Panc1 (cell line): ENCODE results near the gene PON2. TPM values are rescaled to one million over a fixed set of nuclear protein-coding genes. Genes with fewer than 3 reads are reported as not detected.

ENCODE experiments used
- ATAC-seq: fragments of 200-7000 bp; cut with Tn5 transposase; 2 replicates; pipeline ENCODE4 v1.9.1; 2020; ENCODE audit warnings: mild to moderate bottlenecking, moderate library complexity
- BruUV-seq: library from RNA; stranded (reverse); fragments of 400-500 nt; replicated peaks from 2 replicates; lab custom pipeline; 2021; lab: Mats Ljungman, UMichigan
- CTCF ChIA-PET: fragments of 300-600 bp; sonication (Branson Sonifier 250); formaldehyde crosslinking; loops from one replicate; lab custom pipeline; 2022; ENCODE audit warnings: antibody characterized with exemption; lab: Charles Lee
- POLR2A ChIA-PET: fragments of 300-600 bp; sonication (Branson Sonifier 250); formaldehyde crosslinking; loops from one replicate; lab custom pipeline; 2022; ENCODE audit warnings: antibody characterized with exemption; lab: Charles Lee
- DNase-seq: peaks from one replicate; pipeline ENCODE4 v3.0.0-alpha.2; 2010; ENCODE audit warnings: low read depth, low spot score
- H3K27ac ChIP-seq: 2 replicates; pipeline ENCODE4 v1.5.1; 2011; ENCODE audit warnings: mild to moderate bottlenecking, low read length, inconsistent platforms
- H3K27me3 ChIP-seq: fragments of 200-500 bp; sonication (Bioruptor generic); 2 replicates; pipeline ENCODE4 v1.6.0; 2014; ENCODE audit warnings: low read length, inconsistent platforms; ENCODE audit not compliant: control insufficient read depth, insufficient read depth
- H3K36me3 ChIP-seq: fragments of 200-500 bp; sonication (Bioruptor generic); 2 replicates; pipeline ENCODE4 v1.5.1; 2014; ENCODE audit warnings: inconsistent platforms, mild to moderate bottlenecking, low read length, moderate library complexity; ENCODE audit not compliant: control insufficient read depth, insufficient read depth
- H3K4me1 ChIP-seq: 2 replicates; pipeline ENCODE4 v1.5.1; 2011; ENCODE audit warnings: inconsistent platforms, mild to moderate bottlenecking, low read length, moderate library complexity; ENCODE audit not compliant: control insufficient read depth, insufficient read depth
- H3K4me3 ChIP-seq, 2 experiments: 2 replicates each; pipeline ENCODE4 v1.5.1; 2011 to 2012; ENCODE audit warnings: low read depth in 2 of 2, low read length in 2 of 2, mild to moderate bottlenecking in 2 of 2, inconsistent platforms in 1 of 2, moderate library complexity in 1 of 2
- H3K9me3 ChIP-seq: fragments of 200-500 bp; sonication (Bioruptor generic); 2 replicates; pipeline ENCODE4 v1.5.1; 2014; ENCODE audit warnings: low read depth, mild to moderate bottlenecking, inconsistent platforms, low read length, moderate library complexity; ENCODE audit not compliant: control insufficient read depth, insufficient read depth
- CTCF ChIP-seq: fragments of 450-650 bp; IDR thresholded peaks from 2 replicates; pipeline ENCODE4 v1.5.1; 2017; ENCODE audit warnings: mild to moderate bottlenecking
- POLR2AphosphoS5 ChIP-seq: IDR thresholded peaks from 2 replicates; pipeline ENCODE4 v1.6.1; 2012; ENCODE audit warnings: mild to moderate bottlenecking, low read depth, low read length, moderate library complexity
- REST ChIP-seq, 2 experiments: IDR thresholded peaks; 2 replicates each; pipeline ENCODE4 v1.6.1; 2011 to 2012; ENCODE audit warnings: low read depth in 2 of 2, control low read depth in 1 of 2, low read length in 1 of 2, mild to moderate bottlenecking in 1 of 2, moderate library complexity in 1 of 2; ENCODE audit not compliant: insufficient read depth in 1 of 2
- SIN3A ChIP-seq: IDR thresholded peaks from 2 replicates; pipeline ENCODE4 v1.6.1; 2012; ENCODE audit warnings: low read depth, mild to moderate bottlenecking, low read length, moderate library complexity, borderline replicate concordance; ENCODE audit not compliant: insufficient read depth
- TCF7L2 ChIP-seq: IDR thresholded peaks from 2 replicates; pipeline ENCODE4 v1.6.1; 2011; ENCODE audit warnings: mild to moderate bottlenecking, low read depth, low read length, inconsistent platforms
- in situ Hi-C: cut with HindIII; loops from 2 replicates; pipeline ENCODE4 v1.10.0; 2016; ENCODE audit warnings: low sequenced_read_pairs, low pct_unique_long_range_greater_than_20kb
- intact Hi-C: fragments of 100-400 bp; cut with micrococcal nuclease; formaldehyde crosslinking; loops from one replicate; pipeline ENCODE4 v1.10.0; 2022; ENCODE audit not compliant: unreplicated experiment
- total RNA-seq: library from RNA; stranded (reverse); gene quantifications from one replicate; pipeline ENCODE4 v1.2.1, GENCODE V29; 2021; ENCODE audit not compliant: unreplicated experiment

Gene PON2
- total RNA-seq, 1 experiment from 2014 or later, result 116 TPM

GRCh38 chr7:95454438-95455045 lies 19.7 kb upstream of the PON2 start:
- Histone ChIP-seq H3K9me3 (0 out of 2 replicates have a peak, but pooled peaks cover 5% of the 10 kb centered on the region), H3K27ac (no peak overlapping the region), H3K36me3 (no peaks in the 10 kb centered on the region), H3K4me3 (no peak overlapping the region), H3K4me1 (no peaks in the 10 kb centered on the region), H3K27me3 (no peaks in the 10 kb centered on the region; the same call in 1 of the 2 replicates)
- in situ Hi-C loops, result no loop called here
- no peak for TF ChIP-seq CTCF
- TF ChIP-seq REST (IDR thresholded peaks at IDR 0.05; ENCODE audit: insufficient read depth in 1 of 2, low read depth in 2 of 2, low read length in 1 of 2), result no peak
- TF ChIP-seq TCF7L2, result no peak
- no peak for TF ChIP-seq POLR2AphosphoS5
- TF ChIP-seq SIN3A, result no peak
- BruUV-seq, result no TSS peak
- intact Hi-C loops, result no loop called here
- DNase-seq, result no peak
- CTCF ChIA-PET, result no interaction called here
- POLR2A ChIA-PET, result no interaction called here
- ATAC-seq, result no peak

- POLR2A ChIA-PET, result no interaction called here
- Histone ChIP-seq H3K9me3 (no peaks in the 10 kb centered on the region), H3K4me1 (no peaks in the 10 kb centered on the region), H3K36me3 (no peaks in the 10 kb centered on the region), H3K27ac (no peak overlapping the region), H3K27me3 (no peaks in the 10 kb centered on the region), H3K4me3 (no peak overlapping the region)
- DNase-seq (no peak), ATAC-seq (no peak)
- in situ Hi-C loops, result no loop called here
- CTCF ChIA-PET, result no interaction called here
- no TSS peak for BruUV-seq
- intact Hi-C loops, result no loop called here
- TF ChIP-seq CTCF, result no peak
- no peak for TF ChIP-seq REST (IDR thresholded peaks at IDR 0.05; ENCODE audit: insufficient read depth in 1 of 2, low read depth in 2 of 2, low read length in 1 of 2)
- TF ChIP-seq POLR2AphosphoS5, result no peak
- no peak for TF ChIP-seq SIN3A
Measured at GRCh38 chr7:95446618-95447017, 11.8 kb upstream of the PON2 start.
